SK-N-SH treated with all-trans-retinoic acid at 6 μM for 48 hours (cell line): ENCODE data around the gene LIMS1.

Source experiments
- ATAC-seq: fragments of 200-7000 bp; cut with Tn5 transposase; 3 replicates; pipeline ENCODE4 v1.9.1; 2020; ENCODE audit warnings: mild to moderate bottlenecking, moderate library complexity
- ARNTL ChIP-seq: fragments of 450-650 bp; formaldehyde crosslinking; IDR thresholded peaks from 2 replicates; pipeline ENCODE4 v1.5.0; 2020; ENCODE audit warnings: low read depth, mild to moderate bottlenecking, moderate library complexity, borderline replicate concordance
- BACH2 ChIP-seq: fragments of 250-450 bp; sonication (Bioruptor Pico); IDR thresholded peaks from 2 replicates; pipeline ENCODE4 v1.9.0; 2021; ENCODE audit warnings: mild to moderate bottlenecking, borderline replicate concordance
- CSRNP3 ChIP-seq: fragments of 250-450 bp; sonication (Bioruptor Pico); IDR thresholded peaks from 2 replicates; pipeline ENCODE4 v1.5.1; 2021; ENCODE audit warnings: mild to moderate bottlenecking, moderate library complexity
- ESRRG ChIP-seq: fragments of 250-450 bp; sonication (Bioruptor Pico); IDR thresholded peaks from 2 replicates; pipeline ENCODE4 v1.6.1; 2021; ENCODE audit warnings: mild to moderate bottlenecking
- GLIS3 ChIP-seq: fragments of 250-450 bp; sonication (Bioruptor Pico); IDR thresholded peaks from 2 replicates; pipeline ENCODE4 v1.5.0; 2020; ENCODE audit warnings: mild to moderate bottlenecking, moderate library complexity
- ISL1 ChIP-seq: fragments of 250-450 bp; sonication (Bioruptor Pico); IDR thresholded peaks from 2 replicates; pipeline ENCODE4 v2.1.2; 2022; ENCODE audit warnings: mild to moderate bottlenecking, moderate library complexity
- OSR1 ChIP-seq: fragments of 250-450 bp; sonication (Bioruptor Pico); IDR thresholded peaks from 2 replicates; pipeline ENCODE4 v1.8.0; 2022; ENCODE audit warnings: moderate library complexity, mild to moderate bottlenecking, inconsistent platforms
- PATZ1 ChIP-seq: fragments of 250-450 bp; sonication (Bioruptor Pico); IDR thresholded peaks from 2 replicates; pipeline ENCODE4 v1.8.0; 2020; ENCODE audit warnings: mild to moderate bottlenecking, moderate library complexity, borderline replicate concordance
- RARB ChIP-seq: fragments of 250-450 bp; sonication (Bioruptor Pico); IDR thresholded peaks from 2 replicates; pipeline ENCODE4 v1.8.0; 2021; ENCODE audit warnings: mild to moderate bottlenecking, moderate library complexity
- SNAI2 ChIP-seq: fragments of 250-450 bp; sonication (Bioruptor Pico); IDR thresholded peaks from 2 replicates; pipeline ENCODE4 v1.5.0; 2020; ENCODE audit warnings: mild to moderate bottlenecking, moderate library complexity
- TCF4 ChIP-seq: fragments of 250-450 bp; sonication (Bioruptor Pico); IDR thresholded peaks from 2 replicates; pipeline ENCODE4 v1.8.0; 2021; ENCODE audit warnings: mild to moderate bottlenecking, moderate library complexity, borderline replicate concordance
- TOX ChIP-seq: fragments of 250-450 bp; sonication (Bioruptor Pico); IDR thresholded peaks from 2 replicates; pipeline ENCODE4 v1.8.0; 2021; ENCODE audit warnings: mild to moderate bottlenecking, moderate library complexity, borderline replicate concordance
- TSHZ2 ChIP-seq: fragments of 250-450 bp; sonication (Bioruptor Pico); IDR thresholded peaks from 2 replicates; pipeline ENCODE4 v1.5.0; 2020; ENCODE audit warnings: mild to moderate bottlenecking, moderate library complexity
- ZC3H10 ChIP-seq: fragments of 250-450 bp; sonication (Bioruptor Pico); IDR thresholded peaks from 2 replicates; pipeline ENCODE4 v1.5.1; 2021; ENCODE audit warnings: mild to moderate bottlenecking, moderate library complexity
- ZFP3 ChIP-seq: fragments of 250-450 bp; sonication (Bioruptor Pico); IDR thresholded peaks from 2 replicates; pipeline ENCODE4 v1.5.0; 2020; ENCODE audit warnings: mild to moderate bottlenecking, moderate library complexity
- ZFP30 ChIP-seq: fragments of 450-650 bp; formaldehyde crosslinking; IDR thresholded peaks from 2 replicates; pipeline ENCODE4 v1.5.0; 2022; ENCODE audit warnings: mild to moderate bottlenecking, moderate library complexity
- ZNF565 ChIP-seq: fragments of 450-650 bp; formaldehyde crosslinking; conservative IDR thresholded peaks from 2 replicates; pipeline ENCODE4 v1.5.0; 2020; ENCODE audit warnings: low read depth, mild to moderate bottlenecking, moderate library complexity
- ZNF70 ChIP-seq: fragments of 450-650 bp; formaldehyde crosslinking; IDR thresholded peaks from 2 replicates; pipeline ENCODE4 v1.5.0; 2020; ENCODE audit warnings: mild to moderate bottlenecking, moderate library complexity
- ZNF8 ChIP-seq: fragments of 450-650 bp; formaldehyde crosslinking; IDR thresholded peaks from 2 replicates; pipeline ENCODE4 v1.5.0; 2020; ENCODE audit warnings: mild to moderate bottlenecking, moderate library complexity
- TF ChIP-seq, protein P1 (sequence below): fragments of 250-450 bp; sonication (Bioruptor Pico); IDR thresholded peaks from 2 replicates; pipeline ENCODE4 v1.5.1; 2020; ENCODE audit warnings: low read depth, mild to moderate bottlenecking, moderate library complexity
- TF ChIP-seq, protein P2 (sequence below): fragments of 250-450 bp; sonication (Bioruptor Pico); IDR thresholded peaks from 2 replicates; pipeline ENCODE4 v1.8.0; 2021; ENCODE audit warnings: low read depth, mild to moderate bottlenecking, moderate library complexity, borderline replicate concordance

The LIMS1 gene

DNA sequence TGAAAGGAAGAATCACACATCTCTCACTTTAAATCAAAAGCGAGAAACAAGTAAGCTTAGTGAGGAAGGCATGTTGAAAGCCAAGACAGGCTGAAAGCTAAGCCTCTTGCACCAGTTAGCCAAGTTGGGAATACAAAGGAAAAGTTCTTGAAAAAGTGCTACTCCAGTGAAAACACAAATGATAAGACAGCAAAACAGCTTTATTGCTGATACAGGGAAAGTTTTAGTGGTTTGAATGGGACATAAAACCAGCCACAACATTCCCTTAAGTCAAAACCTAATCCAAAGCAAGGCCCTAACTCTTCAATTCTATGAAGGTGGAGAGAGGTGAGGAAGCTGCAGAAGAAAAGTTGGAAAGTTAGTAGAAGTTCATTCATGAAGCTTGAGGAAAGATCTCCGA, 28.0 kb downstream of the LIMS1 start:
- ATAC-seq, result no peak
- TF ChIP-seq TOX (CRISPR knock-in tag), result no peak
- no peak for TF ChIP-seq GLIS3 (CRISPR knock-in tag)
- TF ChIP-seq TCF4 (CRISPR knock-in tag), result no peak
- no peak for TF ChIP-seq ZC3H10 (CRISPR knock-in tag)
- TF ChIP-seq OSR1, result no peak
- no peak for TF ChIP-seq ARNTL (CRISPR knock-in tag)
- TF ChIP-seq, all 23 proteins: peak for 0

GRCh38 chr2:108564510-108564909, 30.2 kb downstream of the LIMS1 start:
- TF ChIP-seq ZFP30 (CRISPR knock-in tag) (no peak), BACH2 (no peak), GLIS3 (CRISPR knock-in tag) (no peak), SNAI2 (CRISPR knock-in tag) (no peak), ESRRG (CRISPR knock-in tag) (no peak), PATZ1 (CRISPR knock-in tag) (no peak), CSRNP3 (no peak), TCF4 (CRISPR knock-in tag) (no peak), RARB (CRISPR knock-in tag) (no peak), ISL1 (CRISPR knock-in tag) (no peak), TSHZ2 (CRISPR knock-in tag) (no peak), ZNF8 (CRISPR knock-in tag) (no peak)
- TF ChIP-seq, protein P1, sequence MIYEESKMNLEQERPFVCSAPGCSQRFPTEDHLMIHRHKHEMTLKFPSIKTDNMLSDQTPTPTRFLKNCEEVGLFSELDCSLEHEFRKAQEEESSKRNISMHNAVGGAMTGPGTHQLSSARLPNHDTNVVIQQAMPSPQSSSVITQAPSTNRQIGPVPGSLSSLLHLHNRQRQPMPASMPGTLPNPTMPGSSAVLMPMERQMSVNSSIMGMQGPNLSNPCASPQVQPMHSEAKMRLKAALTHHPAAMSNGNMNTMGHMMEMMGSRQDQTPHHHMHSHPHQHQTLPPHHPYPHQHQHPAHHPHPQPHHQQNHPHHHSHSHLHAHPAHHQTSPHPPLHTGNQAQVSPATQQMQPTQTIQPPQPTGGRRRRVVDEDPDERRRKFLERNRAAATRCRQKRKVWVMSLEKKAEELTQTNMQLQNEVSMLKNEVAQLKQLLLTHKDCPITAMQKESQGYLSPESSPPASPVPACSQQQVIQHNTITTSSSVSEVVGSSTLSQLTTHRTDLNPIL (CRISPR knock-in tag), result no peak
- TF ChIP-seq, protein P2, sequence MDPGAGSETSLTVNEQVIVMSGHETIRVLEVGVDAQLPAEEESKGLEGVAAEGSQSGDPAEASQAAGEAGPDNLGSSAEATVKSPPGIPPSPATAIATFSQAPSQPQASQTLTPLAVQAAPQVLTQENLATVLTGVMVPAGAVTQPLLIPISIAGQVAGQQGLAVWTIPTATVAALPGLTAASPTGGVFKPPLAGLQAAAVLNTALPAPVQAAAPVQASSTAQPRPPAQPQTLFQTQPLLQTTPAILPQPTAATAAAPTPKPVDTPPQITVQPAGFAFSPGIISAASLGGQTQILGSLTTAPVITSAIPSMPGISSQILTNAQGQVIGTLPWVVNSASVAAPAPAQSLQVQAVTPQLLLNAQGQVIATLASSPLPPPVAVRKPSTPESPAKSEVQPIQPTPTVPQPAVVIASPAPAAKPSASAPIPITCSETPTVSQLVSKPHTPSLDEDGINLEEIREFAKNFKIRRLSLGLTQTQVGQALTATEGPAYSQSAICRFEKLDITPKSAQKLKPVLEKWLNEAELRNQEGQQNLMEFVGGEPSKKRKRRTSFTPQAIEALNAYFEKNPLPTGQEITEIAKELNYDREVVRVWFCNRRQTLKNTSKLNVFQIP (CRISPR knock-in tag), result no peak
- ATAC-seq, result no peak

DNA sequence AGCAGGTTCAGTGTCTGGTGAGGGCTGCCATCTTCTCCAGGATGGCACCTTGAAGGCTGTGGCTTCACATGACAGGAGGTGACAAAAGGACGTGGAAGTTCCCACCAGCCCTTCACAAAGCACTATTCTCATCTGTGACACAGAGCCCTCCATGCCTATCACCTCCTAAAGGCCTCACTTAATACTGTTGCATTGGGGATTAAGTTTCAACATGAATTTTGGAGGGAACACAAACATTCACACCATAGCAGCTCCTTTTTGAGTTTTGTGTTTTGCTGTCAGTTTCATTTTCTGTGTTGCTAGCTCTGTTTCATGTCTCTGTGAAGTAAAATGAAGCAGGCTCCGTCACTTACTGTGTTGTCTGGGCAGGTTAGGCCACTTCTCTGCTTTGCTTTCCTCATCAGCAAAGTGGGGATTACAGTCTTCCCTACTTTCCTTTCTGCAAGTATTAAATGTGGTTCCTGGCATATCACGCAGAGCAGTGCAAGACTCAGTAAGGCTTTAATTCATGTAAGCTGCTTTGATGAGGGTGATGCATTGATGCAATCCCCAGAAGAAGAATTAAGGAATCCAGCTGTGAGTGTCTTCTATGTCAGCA, 31.6 kb downstream of the LIMS1 start:
- no peak for ATAC-seq
- TF ChIP-seq, protein P1 (CRISPR knock-in tag), result no peak
- TF ChIP-seq GLIS3 (CRISPR knock-in tag) (no peak), TCF4 (CRISPR knock-in tag) (no peak), ARNTL (CRISPR knock-in tag) (no peak), PATZ1 (CRISPR knock-in tag) (no peak), ZNF70 (no peak), ESRRG (CRISPR knock-in tag) (no peak), ZNF8 (CRISPR knock-in tag) (no peak), BACH2 (no peak), ISL1 (CRISPR knock-in tag) (no peak), ZNF565 (CRISPR knock-in tag) (no peak), ZFP3 (CRISPR knock-in tag) (no peak)
